ENCODE measurements around the gene FBXW11.
"Not testable (repeated sequence)": the region's sequence is repeated elsewhere in the genome, so short reads cannot be mapped to it uniquely, and the experiment has no call there.

DNA sequence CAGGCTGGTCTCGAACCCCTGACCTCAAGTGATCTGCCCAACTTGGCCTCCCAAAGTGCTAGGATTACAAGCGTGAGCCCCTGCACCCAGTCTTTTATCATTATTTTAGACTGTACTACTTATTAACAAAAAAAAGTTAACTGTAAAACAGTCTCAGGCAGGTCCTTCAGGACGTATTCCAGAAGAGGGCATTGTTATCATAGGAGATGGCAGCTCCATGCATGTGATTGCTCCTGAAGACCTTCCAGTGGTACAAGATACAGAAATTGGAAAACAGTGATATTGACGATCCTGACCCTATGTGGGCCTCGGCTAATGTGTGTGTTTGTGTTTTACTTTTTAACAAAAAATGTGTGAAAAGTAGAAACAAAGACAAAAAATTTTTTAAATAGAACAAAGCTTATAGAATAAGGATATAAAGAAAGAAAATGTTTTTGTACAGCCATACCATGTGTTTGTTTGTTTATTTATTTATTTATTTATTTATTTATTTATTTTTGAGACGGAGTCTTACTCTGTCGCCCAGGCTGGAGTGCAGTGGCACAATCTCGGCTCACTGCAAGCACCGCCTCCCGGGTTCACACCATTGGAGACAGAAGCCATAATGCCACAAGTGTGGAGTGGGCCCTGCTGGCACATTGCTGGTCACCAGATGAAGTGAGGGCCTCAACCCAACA, 13.8 kb upstream of the FBXW11 start:
- not testable (repeated sequence) for TF ChIP-seq KAT7 (CRISPR knock-in tag; IDR thresholded peaks at IDR 0.05; ENCODE audit: borderline replicate concordance); CTCF (IDR thresholded peaks at IDR 0.05); ZNF263 (CRISPR knock-in tag; IDR thresholded peaks at IDR 0.05; ENCODE audit: low read depth)
